Epidermal melanocyte (primary cell): ENCODE data around the gene CLCNKA.
A peak's percentile ranks its signal among the peaks of the same experiment; 100 is the strongest.
"Not testable (repeated sequence)": the region's sequence is repeated elsewhere in the genome, so short reads cannot be mapped to it uniquely, and the experiment has no call there.

Source experiments
- DNase-seq: peaks from one replicate; pipeline ENCODE4 v3.0.0; 2011; ENCODE audit warnings: low spot score; ENCODE audit not compliant: insufficient read length

CLCNKA gene

GRCh38 chr1:16017461-16018303 is 4.2 kb upstream of the CLCNKA start, which contains the start of gene HSPB7:
Gene HSPB7 (minus strand): TSS chr1:16018043. CDS start chr1:16017963, 80 bp downstream.
- peak; percentile 91 for DNase-seq

- no peak for DNase-seq
Observed at GRCh38 chr1:16018308-16018707, 3.5 kb upstream of the CLCNKA start.

GRCh38 chr1:16018749-16019643 is 2.8 kb upstream of the CLCNKA start:
- no peak for DNase-seq

- DNase-seq = no peak
Observed at GRCh38 chr1:16019644-16020277, 2.1 kb upstream of the CLCNKA start.

- DNase-seq = no peak
Observed at GRCh38 chr1:16020325-16020724, 1.5 kb upstream of the CLCNKA start.

GRCh38 chr1:16020878-16021277 is 958 bp upstream of the CLCNKA start:
- not testable (repeated sequence) for DNase-seq

GRCh38 chr1:16022393-16022792 is 557 bp downstream of the CLCNKA start:
- no peak for DNase-seq

GRCh38 chr1:16023050-16023653 is 1.3 kb downstream of the CLCNKA start:
- no peak for DNase-seq

GRCh38 chr1:16026302-16026701 is 4.5 kb downstream of the CLCNKA start:
- DNase-seq = not testable (repeated sequence)

- DNase-seq = no peak
Observed at GRCh38 chr1:16026723-16027484, 5.1 kb downstream of the CLCNKA start.

- DNase-seq = no peak
Observed at GRCh38 chr1:16028237-16029002, 6.6 kb downstream of the CLCNKA start.

- not testable (repeated sequence) for DNase-seq
Observed at GRCh38 chr1:16029003-16029268, 7.1 kb downstream of the CLCNKA start.

- DNase-seq = no peak
Observed at GRCh38 chr1:16029288-16029687, 7.5 kb downstream of the CLCNKA start.

- no peak for DNase-seq
Observed at GRCh38 chr1:16031551-16031950, 9.7 kb downstream of the CLCNKA start.

GRCh38 chr1:16032388-16033102 is 10.7 kb downstream of the CLCNKA start:
- DNase-seq = peak; percentile 95

- DNase-seq = not testable (repeated sequence)
Observed at GRCh38 chr1:16033103-16033632, 11.3 kb downstream of the CLCNKA start.

- not testable (repeated sequence) for DNase-seq
Observed at GRCh38 chr1:16036461-16036860, 14.6 kb downstream of the CLCNKA start.

- no peak for DNase-seq
Observed at GRCh38 chr1:16038620-16038912, 16.7 kb downstream of the CLCNKA start.

- not testable (repeated sequence) for DNase-seq
Observed at GRCh38 chr1:16039871-16040270, 18.0 kb downstream of the CLCNKA start.
